HUES6 (cell line): Measurements from ENCODE around the gene ADGRD2.
"Not testable (repeated sequence)": the region's sequence is repeated elsewhere in the genome, so short reads cannot be mapped to it uniquely, and the experiment has no call there.

ENCODE experiments used
- H3K27ac ChIP-seq: 2 replicates; pipeline ENCODE4 v1.7.0; 2013; ENCODE audit warnings: low read depth, mild to moderate bottlenecking, low read length, inconsistent platforms
- H3K27me3 ChIP-seq: 2 replicates; pipeline ENCODE4 v1.6.1; 2013; ENCODE audit warnings: low read length; ENCODE audit not compliant: control insufficient read depth, insufficient read depth
- H3K36me3 ChIP-seq: 2 replicates; pipeline ENCODE4 v1.6.1; 2013; ENCODE audit warnings: low read length; ENCODE audit not compliant: control insufficient read depth, insufficient read depth
- H3K4me1 ChIP-seq: 2 replicates; pipeline ENCODE4 v1.6.1; 2013; ENCODE audit warnings: low read length; ENCODE audit not compliant: control insufficient read depth, insufficient read depth
- H3K4me3 ChIP-seq: 2 replicates; pipeline ENCODE4 v1.5.1; 2013; ENCODE audit warnings: low read depth, low read length
- H3K9ac ChIP-seq: one replicate; pipeline ENCODE4 v1.6.1; 2013; ENCODE audit warnings: mild to moderate bottlenecking, low read length
- H3K9me3 ChIP-seq: 2 replicates; pipeline ENCODE4 v1.6.1; 2013; ENCODE audit warnings: low read depth, low read length; ENCODE audit not compliant: control insufficient read depth, insufficient read depth

ADGRD2 gene

GRCh38 chr9:124419832-124420489 is 30.3 kb upstream of the ADGRD2 start:
- Histone ChIP-seq H3K36me3 (no peaks in the 10 kb centered on the region), H3K27ac (no peak overlapping the region), H3K9ac (no peak overlapping the region), H3K27me3 (peaks cover 6% of the 10 kb centered on the region; the same call in 1 of the 2 replicates), H3K9me3 (no peaks in the 10 kb centered on the region), H3K4me1 (peaks cover 3% of the 10 kb centered on the region; the same call in 1 of the 2 replicates), H3K4me3 (no peak overlapping the region)

GRCh38 chr9:124420991-124421543 is 29.2 kb upstream of the ADGRD2 start:
- Histone ChIP-seq H3K9me3 (no peaks in the 10 kb centered on the region), H3K4me1 (no peaks in the 10 kb centered on the region; the same call in 1 of the 2 replicates), H3K27ac (no peak overlapping the region)

GRCh38 chr9:124423155-124423554 is 27.1 kb upstream of the ADGRD2 start:
- Histone ChIP-seq H3K36me3 (no peaks in the 10 kb centered on the region), H3K27me3 (peaks cover 6% of the 10 kb centered on the region; the same call in 1 of the 2 replicates), H3K4me3 (no peak overlapping the region), H3K9me3 (no peaks in the 10 kb centered on the region), H3K9ac (no peak overlapping the region), H3K27ac (no peak overlapping the region), H3K4me1 (no peaks in the 10 kb centered on the region)

More at GRCh38 chr9:124420991-124421543, 29.2 kb upstream of the ADGRD2 start:
- peaks cover 6% of the 10 kb centered on the region; the same call in 1 of the 2 replicates for H3K27me3 ChIP-seq
- no peak overlapping the region for H3K9ac ChIP-seq
- H3K4me3 ChIP-seq, result no peak overlapping the region
- H3K36me3 ChIP-seq, result no peaks in the 10 kb centered on the region

- no peaks in the 10 kb centered on the region for H3K9me3 ChIP-seq
- H3K9ac ChIP-seq, result no peak overlapping the region
- no peaks in the 10 kb centered on the region for H3K36me3 ChIP-seq
- H3K4me3 ChIP-seq, result no peak overlapping the region
- no peaks in the 10 kb centered on the region for H3K4me1 ChIP-seq
- no peak overlapping the region for H3K27ac ChIP-seq
- H3K27me3 ChIP-seq, result peaks cover 6% of the 10 kb centered on the region; the same call in 1 of the 2 replicates
Observed at GRCh38 chr9:124423591-124423990, 26.7 kb upstream of the ADGRD2 start.

- not testable (repeated sequence) for H3K36me3 ChIP-seq, H3K27ac ChIP-seq, H3K9ac ChIP-seq, H3K4me3 ChIP-seq, H3K9me3 ChIP-seq, H3K27me3 ChIP-seq, H3K4me1 ChIP-seq
Observed at GRCh38 chr9:124425733-124426132, 24.5 kb upstream of the ADGRD2 start.

- no peak overlapping the region for H3K9ac ChIP-seq
- H3K27ac ChIP-seq, result no peak overlapping the region
- peaks cover 6% of the 10 kb centered on the region; the same call in 1 of the 2 replicates for H3K27me3 ChIP-seq
- H3K9me3 ChIP-seq, result no peaks in the 10 kb centered on the region
- H3K36me3 ChIP-seq, result no peaks in the 10 kb centered on the region
- no peak overlapping the region for H3K4me3 ChIP-seq
- H3K4me1 ChIP-seq, result no peaks in the 10 kb centered on the region
Observed at GRCh38 chr9:124426361-124426760, 23.9 kb upstream of the ADGRD2 start.

GRCh38 chr9:124427281-124427680 is 23.0 kb upstream of the ADGRD2 start:
- Histone ChIP-seq H3K27me3 (peaks cover 6% of the 10 kb centered on the region; the same call in 1 of the 2 replicates), H3K27ac (no peak overlapping the region), H3K4me1 (no peaks in the 10 kb centered on the region), H3K4me3 (no peak overlapping the region), H3K9ac (no peak overlapping the region), H3K36me3 (no peaks in the 10 kb centered on the region), H3K9me3 (no peaks in the 10 kb centered on the region)

- H3K36me3 ChIP-seq, result no peaks in the 10 kb centered on the region
- H3K9me3 ChIP-seq, result no peaks in the 10 kb centered on the region
- H3K9ac ChIP-seq, result no peak overlapping the region
- H3K27ac ChIP-seq, result no peak overlapping the region
- H3K27me3 ChIP-seq, result peaks cover 3% of the 10 kb centered on the region; the same call in 1 of the 2 replicates
- no peak overlapping the region for H3K4me3 ChIP-seq
- H3K4me1 ChIP-seq, result no peaks in the 10 kb centered on the region
Observed at GRCh38 chr9:124428751-124429529, 21.3 kb upstream of the ADGRD2 start.

GRCh38 chr9:124429530-124429867 is 20.8 kb upstream of the ADGRD2 start:
- no peaks in the 10 kb centered on the region for H3K4me1 ChIP-seq
- H3K9me3 ChIP-seq, result no peaks in the 10 kb centered on the region
- H3K4me3 ChIP-seq, result no peak overlapping the region
- no peak overlapping the region for H3K27ac ChIP-seq
- no peak overlapping the region for H3K9ac ChIP-seq
- H3K27me3 ChIP-seq, result peaks cover 3% of the 10 kb centered on the region; the same call in 1 of the 2 replicates
- no peaks in the 10 kb centered on the region for H3K36me3 ChIP-seq

GRCh38 chr9:124436320-124436719 is 13.9 kb upstream of the ADGRD2 start:
- Histone ChIP-seq H3K4me1 (no peaks in the 10 kb centered on the region), H3K9ac (no peak overlapping the region), H3K36me3 (no peaks in the 10 kb centered on the region), H3K9me3 (no peaks in the 10 kb centered on the region), H3K27me3 (peaks cover 3% of the 10 kb centered on the region; the same call in 1 of the 2 replicates), H3K4me3 (no peak overlapping the region), H3K27ac (no peak overlapping the region)

- H3K4me3 ChIP-seq, result no peak overlapping the region
- H3K27ac ChIP-seq, result no peak overlapping the region
- H3K4me1 ChIP-seq, result no peaks in the 10 kb centered on the region
- H3K9me3 ChIP-seq, result no peaks in the 10 kb centered on the region
- H3K36me3 ChIP-seq, result no peaks in the 10 kb centered on the region
- H3K9ac ChIP-seq, result no peak overlapping the region
- H3K27me3 ChIP-seq, result peaks cover 3% of the 10 kb centered on the region; the same call in 1 of the 2 replicates
Observed at GRCh38 chr9:124437086-124437485, 13.2 kb upstream of the ADGRD2 start.
